Fibroblast of upper back skin (primary cell): ENCODE measurements around the gene CXCL6.

Experiments used
- DNase-seq: peaks from one replicate; pipeline ENCODE4 v3.0.0-alpha.2; 2013

CXCL6 gene

DNA sequence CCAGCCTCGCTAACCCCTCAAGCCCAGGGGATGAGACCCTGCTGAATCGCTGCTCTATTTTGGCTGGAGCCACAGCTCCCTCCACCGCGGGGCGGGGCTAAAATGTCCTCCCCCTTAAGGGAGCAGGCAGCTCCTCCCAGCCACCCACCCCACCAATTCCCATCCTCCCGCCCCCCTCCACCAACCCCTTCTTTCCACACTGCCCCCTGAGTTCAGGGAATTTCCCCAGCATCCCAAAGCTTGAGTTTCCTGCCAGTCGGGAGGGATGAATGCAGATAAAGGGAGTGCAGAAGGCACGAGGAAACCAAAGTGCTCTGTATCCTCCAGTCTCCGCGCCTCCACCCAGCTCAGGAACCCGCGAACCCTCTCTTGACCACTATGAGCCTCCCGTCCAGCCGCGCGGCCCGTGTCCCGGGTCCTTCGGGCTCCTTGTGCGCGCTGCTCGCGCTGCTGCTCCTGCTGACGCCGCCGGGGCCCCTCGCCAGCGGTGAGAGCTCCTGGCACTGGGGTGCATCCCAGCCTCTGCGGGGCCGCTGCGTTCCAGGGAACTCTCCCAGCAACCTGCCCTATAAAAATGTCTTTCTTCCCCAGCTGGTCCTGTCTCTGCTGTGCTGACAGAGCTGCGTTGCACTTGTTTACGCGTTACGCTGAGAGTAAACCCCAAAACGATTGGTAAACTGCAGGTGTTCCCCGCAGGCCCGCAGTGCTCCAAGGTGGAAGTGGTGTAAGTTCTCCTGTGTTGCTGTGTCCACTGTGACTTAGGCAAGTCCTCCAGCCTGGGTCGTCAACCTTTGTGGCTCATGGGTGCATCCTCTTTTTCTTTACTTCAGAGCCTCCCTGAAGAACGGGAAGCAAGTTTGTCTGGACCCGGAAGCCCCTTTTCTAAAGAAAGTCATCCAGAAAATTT lies at the start of gene CXCL6:
Gene CXCL6 (plus strand): TSS at position 306 of the 907 bp plus-strand sequence. CDS start 73 bp downstream, at position 379.
- no peak for DNase-seq

GRCh38 chr4:73788411-73788810 lies 48.1 kb upstream of the CXCL6 start:
- no peak for DNase-seq

GRCh38 chr4:73798842-73799241 lies 37.6 kb upstream of the CXCL6 start:
- DNase-seq = no peak

GRCh38 chr4:73800206-73800605 lies 36.3 kb upstream of the CXCL6 start:
- no peak for DNase-seq

DNA sequence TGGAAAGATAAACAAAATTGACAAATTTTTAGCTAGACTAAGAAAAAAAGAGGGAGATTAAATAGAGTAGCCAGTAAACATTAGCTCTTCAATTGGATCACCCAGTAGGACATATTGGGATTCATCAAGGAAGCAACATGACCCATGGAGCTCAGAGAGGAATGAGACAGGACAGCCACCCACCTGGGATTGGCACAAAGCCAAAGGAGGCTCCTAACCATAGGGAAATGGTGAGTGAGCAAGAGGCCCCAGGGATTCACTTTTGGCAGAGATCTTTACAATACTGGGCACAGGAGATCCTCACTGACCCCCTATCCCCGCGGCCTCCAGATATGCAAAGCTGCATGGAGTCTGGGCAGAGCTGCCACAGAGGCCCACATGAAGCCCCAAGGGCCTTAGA lies 34.8 kb upstream of the CXCL6 start:
- DNase-seq = no peak

DNA sequence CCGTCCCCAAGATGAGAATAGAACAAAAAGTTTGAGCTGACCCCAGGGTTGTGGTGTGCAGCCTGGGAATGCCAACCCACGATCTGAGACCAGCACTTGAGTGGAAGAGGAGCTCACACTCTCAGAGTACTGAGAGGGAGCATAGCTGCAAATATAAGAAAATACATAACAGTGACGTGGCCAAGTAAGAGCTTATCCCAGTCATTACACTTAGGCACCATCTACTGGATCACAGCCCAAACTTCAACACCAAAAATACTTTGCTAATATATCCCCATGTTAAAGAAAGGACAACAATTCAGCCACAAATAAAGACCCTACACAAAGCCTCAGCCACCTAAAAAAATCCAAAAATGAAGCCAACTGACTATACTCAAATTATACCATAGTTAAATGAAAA lies 33.3 kb upstream of the CXCL6 start:
- DNase-seq = no peak

- DNase-seq = no peak
Observed at GRCh38 chr4:73810191-73810590, 26.3 kb upstream of the CXCL6 start.

GRCh38 chr4:73811841-73812240 lies 24.6 kb upstream of the CXCL6 start:
- no peak for DNase-seq

- no peak for DNase-seq
Observed at GRCh38 chr4:73814679-73815078, 21.8 kb upstream of the CXCL6 start.

- no peak for DNase-seq
Observed at GRCh38 chr4:73815145-73815544, 21.3 kb upstream of the CXCL6 start.

- peak; percentile 94 for DNase-seq
Observed at GRCh38 chr4:73816814-73817213, 19.7 kb upstream of the CXCL6 start.

DNA sequence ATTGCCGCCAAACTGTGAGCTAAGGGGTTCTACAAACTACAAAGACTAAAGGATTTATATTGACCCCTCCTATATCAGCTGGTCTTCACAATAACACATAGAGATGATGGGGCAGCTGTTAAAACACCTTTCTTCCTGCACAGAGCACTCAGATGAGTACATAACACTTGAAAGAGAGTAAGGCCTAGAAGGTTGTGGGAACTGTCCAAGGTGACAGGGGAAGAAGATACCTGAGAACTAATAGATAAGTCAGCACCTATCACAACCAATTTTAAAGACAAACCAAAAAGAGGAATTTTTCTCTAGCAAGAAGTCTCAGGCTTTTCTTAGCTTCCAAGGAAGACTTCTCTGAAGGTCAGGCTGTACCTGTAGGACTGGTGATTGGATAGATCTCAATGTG lies 19.1 kb upstream of the CXCL6 start:
- no peak for DNase-seq

- no peak for DNase-seq
Observed at GRCh38 chr4:73821325-73821724, 15.2 kb upstream of the CXCL6 start.

GRCh38 chr4:73822389-73822788 lies 14.1 kb upstream of the CXCL6 start:
- no peak for DNase-seq

DNA sequence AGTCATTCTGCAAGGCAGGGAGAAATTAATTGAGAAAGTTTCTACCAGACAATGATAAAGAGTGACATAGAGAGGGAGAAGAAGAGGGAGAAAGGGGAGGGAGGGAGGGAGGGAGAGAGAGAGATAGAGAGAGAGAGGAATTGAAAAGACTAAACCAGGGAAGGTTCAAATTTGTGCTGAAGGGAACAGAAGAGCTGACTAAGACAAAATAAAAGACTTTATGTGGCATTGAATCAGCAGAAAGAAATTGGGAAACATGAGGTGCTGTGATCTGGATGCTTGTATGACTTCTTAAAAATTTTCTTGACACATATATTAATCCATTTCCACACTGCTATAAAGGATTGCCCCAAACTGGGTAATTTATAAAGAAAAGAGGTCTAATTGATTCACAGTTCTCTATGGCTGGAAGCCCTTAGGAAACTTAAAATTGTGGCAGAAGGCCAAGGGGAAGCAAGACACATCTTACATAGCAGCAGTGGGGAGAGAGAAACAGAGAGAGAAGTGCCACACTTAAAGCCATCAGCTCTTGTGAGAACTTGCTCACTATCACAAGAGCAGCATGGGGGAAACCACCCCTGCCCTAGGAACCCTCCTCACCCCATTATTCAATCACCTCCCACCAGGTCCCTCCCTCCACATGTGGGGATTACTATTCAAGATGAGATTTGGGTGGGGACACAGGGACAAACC lies 13.5 kb upstream of the CXCL6 start:
- DNase-seq = no peak

DNA sequence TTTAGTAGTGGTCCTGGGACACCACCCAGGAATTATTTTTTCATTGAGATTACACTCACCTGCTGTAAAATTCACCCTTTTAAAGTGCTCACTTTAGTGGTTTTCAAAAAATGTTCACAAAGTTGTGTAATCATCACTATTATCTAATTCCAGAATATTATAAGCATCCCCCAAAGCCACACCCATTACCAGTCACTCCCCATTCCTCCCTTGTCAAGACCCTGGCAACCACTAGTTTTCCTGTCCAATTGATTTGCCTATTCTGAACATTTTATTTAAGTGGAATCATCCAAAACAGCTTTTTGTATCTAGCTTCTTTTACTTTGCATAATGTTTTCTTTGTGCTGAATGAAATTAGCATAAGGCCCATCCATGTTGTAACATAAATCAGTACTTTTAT lies 12.7 kb upstream of the CXCL6 start:
- DNase-seq = no peak

- peak; percentile 55 for DNase-seq
Observed at GRCh38 chr4:73828956-73829355, 7.5 kb upstream of the CXCL6 start.

GRCh38 chr4:73831569-73831968 lies 4.9 kb upstream of the CXCL6 start:
- DNase-seq = peak; percentile 80

- DNase-seq = peak; percentile 77
Observed at GRCh38 chr4:73832651-73833237, 3.7 kb upstream of the CXCL6 start.

- no peak for DNase-seq
Observed at GRCh38 chr4:73839071-73839470, 2.6 kb downstream of the CXCL6 start.

DNA sequence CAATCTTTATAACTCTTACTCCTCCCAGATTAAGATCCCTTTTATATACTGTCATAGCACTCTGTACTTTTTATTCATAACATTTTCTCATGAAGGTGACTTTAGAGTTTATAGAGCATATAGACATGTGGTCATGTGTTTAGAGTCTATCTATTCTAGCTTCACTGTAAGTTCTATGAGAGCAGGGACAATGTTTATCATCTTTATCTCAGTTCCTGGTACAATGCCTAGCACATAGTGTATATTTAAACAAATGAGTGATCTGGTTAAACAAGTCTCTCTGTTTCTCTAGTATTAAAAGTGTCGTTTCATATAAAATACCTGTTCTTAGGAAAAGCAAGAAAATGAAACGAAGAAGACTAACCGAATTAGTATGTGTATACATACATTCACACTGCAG lies 3.2 kb downstream of the CXCL6 start:
- DNase-seq = no peak

DNA sequence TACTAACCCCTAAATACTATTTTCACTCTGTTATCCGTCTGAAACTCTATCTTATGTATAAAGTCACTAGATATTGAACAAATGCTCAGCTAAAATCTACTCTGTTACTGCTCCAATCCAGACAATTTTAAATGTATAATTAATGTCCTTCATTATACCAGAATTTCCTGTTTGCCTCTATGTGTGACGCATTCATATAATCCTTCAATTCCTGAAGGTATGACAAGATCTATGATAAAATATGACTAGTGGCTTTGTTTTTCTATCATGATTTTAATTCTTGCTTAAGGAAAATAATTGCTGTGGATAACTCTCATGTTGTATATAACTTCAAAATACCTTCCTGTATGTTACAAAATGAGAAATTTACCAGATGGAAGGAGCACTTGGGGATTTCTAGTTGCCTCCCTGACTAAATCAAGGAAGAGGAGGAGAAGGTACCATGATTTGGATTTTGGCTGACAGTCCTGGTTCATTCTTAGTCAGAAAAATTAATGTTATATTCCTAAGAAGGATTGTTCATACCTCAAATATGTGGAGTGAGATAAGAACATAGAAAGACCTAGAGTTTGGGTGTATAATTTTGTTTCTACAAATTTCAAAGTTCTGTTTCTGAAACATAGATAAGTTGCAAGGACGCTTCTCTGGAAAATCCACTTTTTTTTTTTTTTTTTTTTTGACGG lies 4.9 kb downstream of the CXCL6 start:
- no peak for DNase-seq

DNA sequence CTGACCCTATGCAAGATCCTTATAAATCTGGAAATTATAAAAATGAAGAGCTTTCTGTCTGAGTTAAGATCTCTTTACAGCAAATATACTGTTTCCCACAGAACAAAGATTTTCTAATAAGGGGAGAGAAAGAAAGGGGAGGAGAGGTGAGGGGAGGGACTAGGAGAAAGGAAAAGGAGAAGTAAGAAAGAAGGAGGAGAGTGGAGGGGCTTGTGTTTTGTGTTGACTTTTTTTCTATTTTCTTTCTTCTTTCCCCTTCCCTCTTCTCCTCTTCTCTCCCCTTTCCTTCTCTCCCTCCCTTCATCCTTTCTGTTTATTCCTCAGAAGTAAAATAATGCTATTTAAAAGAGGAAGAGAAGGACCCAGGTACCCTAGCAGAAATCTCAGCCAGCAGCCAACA lies 6.2 kb downstream of the CXCL6 start:
- DNase-seq = no peak
